Measurements from ENCODE around the gene SUGCT. TPM values are rescaled to one million over a fixed set of nuclear protein-coding genes. Genes with fewer than 3 reads are reported as not detected.

The SUGCT gene
- total RNA-seq, 1 donor from 2014 or later: 4.4 TPM

GRCh38 chr7:40192036-40192435, 57.2 kb downstream of the SUGCT start:
- no peak for TF ChIP-seq CTCF (conservative IDR thresholded peaks at IDR 0.05; ENCODE audit: low read depth, low read length)
- no peak overlapping the region for H3K4me3 ChIP-seq (ENCODE audit: low read depth, low read length)
- DNase-seq (ENCODE audit: low read depth): no peak

DNA sequence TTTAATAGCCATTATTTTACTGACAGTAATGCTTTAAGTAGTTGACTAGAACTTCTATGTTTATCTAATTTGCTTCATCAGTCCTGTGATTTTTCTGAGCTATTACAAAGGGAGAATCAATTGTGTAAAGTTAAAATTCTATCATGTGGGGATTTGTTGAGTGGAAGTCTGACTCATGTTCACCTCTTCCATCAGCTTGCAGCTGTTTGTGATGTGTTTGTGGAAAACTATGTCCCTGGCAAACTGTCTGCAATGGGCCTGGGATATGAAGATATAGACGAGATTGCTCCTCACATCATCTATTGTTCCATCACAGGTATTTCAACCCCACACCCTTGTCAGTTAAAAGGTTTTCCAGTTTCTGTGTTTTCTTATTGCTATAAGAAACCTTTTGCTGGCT, 59.9 kb downstream of the SUGCT start:
- no peak overlapping the region for H3K4me3 ChIP-seq (ENCODE audit: low read depth, low read length)
- DNase-seq (ENCODE audit: low read depth): no peak
- no peak for TF ChIP-seq CTCF (conservative IDR thresholded peaks at IDR 0.05; ENCODE audit: low read depth, low read length)

- TF ChIP-seq CTCF (conservative IDR thresholded peaks at IDR 0.05; ENCODE audit: low read depth, low read length): no peak
- no peak for DNase-seq (ENCODE audit: low read depth)
- no peak overlapping the region for H3K4me3 ChIP-seq (ENCODE audit: low read depth, low read length)
These were observed 62.7 kb downstream of the SUGCT start for GRCh38 chr7:40197527-40197926.

DNA sequence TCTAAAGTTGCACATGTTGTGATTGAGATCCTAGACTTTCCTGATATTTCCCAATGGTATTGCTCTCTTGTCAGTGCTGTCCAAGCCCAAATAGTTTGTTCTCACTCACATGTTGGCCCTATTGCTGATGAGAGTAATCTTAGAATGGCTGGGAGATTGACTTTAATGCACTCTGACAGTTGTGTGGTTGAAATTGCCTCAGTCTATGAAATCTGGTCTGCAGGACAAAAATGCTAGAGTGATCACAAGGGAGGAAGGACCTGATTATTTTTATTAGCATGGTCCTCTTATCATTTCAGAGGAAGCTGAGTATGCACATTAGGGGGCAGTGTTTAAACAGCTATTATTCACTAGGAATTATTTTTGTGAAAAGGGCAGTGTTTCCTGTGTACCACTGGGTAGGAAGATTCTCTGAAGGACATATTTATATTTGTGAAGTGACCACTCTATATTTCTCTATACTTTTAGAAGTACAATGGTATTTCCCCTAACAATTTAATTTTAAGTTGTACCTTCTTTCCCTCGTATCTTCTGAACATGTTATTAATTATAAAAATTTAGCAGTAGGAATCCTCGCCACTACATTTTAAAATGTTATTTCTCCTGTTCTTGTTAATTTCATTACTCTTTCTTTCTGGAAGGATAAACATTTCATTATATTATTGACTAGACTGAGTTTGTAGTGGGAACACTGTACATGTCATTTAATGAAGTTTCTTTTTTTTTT, 64.4 kb downstream of the SUGCT start:
- H3K4me3 ChIP-seq (ENCODE audit: low read depth, low read length): no peak overlapping the region
- no peak for DNase-seq (ENCODE audit: low read depth)
- TF ChIP-seq CTCF (conservative IDR thresholded peaks at IDR 0.05; ENCODE audit: low read depth, low read length): peak; percentile 64

DNA sequence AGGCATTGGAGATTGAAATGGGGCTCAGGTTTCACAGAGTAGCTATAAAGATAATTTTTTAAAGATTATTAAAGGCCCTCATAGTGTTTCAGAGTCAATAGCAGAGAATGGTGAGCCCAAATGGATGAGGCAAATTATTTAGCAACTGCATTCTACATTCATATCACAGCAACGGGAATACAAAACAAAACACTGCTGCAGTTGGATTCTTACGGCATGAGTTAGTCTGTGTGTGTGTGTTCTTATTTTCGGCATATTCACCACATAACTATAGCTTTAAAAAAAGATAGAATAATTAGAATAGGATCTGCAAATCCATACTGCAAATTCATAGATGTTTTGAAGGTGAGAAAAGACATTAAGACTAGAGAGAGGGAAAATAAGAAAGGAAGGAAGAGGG, 66.0 kb downstream of the SUGCT start:
- no peak for TF ChIP-seq CTCF (conservative IDR thresholded peaks at IDR 0.05; ENCODE audit: low read depth, low read length)
- no peak for DNase-seq (ENCODE audit: low read depth)
- no peak overlapping the region for H3K4me3 ChIP-seq (ENCODE audit: low read depth, low read length)

DNA sequence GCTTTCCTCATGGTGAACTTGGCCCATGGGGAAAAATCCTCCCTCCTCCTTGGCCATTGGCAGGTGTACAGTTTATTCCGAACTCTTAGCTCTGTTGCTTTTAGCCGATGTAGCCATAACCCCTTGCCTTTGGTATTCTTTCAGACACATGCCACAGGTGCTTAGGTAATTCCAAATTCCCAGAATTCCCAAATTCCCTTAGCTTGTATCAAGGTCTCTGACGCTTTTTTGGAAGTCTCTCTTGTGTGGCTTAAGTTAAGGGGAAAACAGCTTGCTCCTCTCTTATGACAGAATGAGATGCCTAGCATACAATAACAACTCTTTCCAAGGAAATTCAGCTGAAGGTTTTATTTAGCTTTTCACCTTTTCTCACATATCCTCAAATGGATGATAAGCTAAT, 68.0 kb downstream of the SUGCT start:
- no peak for TF ChIP-seq CTCF (conservative IDR thresholded peaks at IDR 0.05; ENCODE audit: low read depth, low read length)
- H3K4me3 ChIP-seq (ENCODE audit: low read depth, low read length): no peak overlapping the region
- no peak for DNase-seq (ENCODE audit: low read depth)

DNA sequence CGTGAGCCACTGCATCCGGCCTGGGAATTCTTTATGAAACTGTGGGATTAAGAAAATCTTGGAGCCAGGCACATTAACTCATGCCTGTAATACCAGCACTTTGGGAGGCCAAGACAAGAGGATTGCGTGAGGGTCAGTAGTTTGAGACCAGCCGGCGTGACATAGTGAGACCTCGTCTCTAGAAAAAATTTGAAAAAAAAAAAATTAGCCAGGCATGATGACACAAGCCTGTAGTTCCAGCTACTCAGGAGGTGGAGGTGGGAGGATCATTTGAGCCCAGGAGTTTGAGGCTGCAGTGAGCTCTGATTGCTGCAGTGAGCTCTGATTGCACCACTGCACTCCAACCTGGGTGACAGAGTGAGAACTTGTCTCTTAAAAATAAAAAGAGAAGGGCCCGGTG, 69.8 kb downstream of the SUGCT start:
- no peak overlapping the region for H3K4me3 ChIP-seq (ENCODE audit: low read depth, low read length)
- no peak for TF ChIP-seq CTCF (conservative IDR thresholded peaks at IDR 0.05; ENCODE audit: low read depth, low read length)
- DNase-seq (ENCODE audit: low read depth): no peak
